Chondrocyte (in vitro differentiated cells): ENCODE data around the gene PER3. TPM values are rescaled to one million over a fixed set of nuclear protein-coding genes. Genes with fewer than 3 reads are reported as not detected.
"Not testable (repeated sequence)": the region's sequence is repeated elsewhere in the genome, so short reads cannot be mapped to it uniquely, and the experiment has no call there.

ENCODE experiments used
- DNase-seq: peaks from one replicate; pipeline ENCODE4 v3.0.0; 2021; ENCODE audit warnings: mixed read lengths, low spot score
- H3K27ac Mint-ChIP-seq: one replicate; pipeline ENCODE4 v1.8.0; 2021; ENCODE audit warnings: mild to moderate bottlenecking, moderate library complexity, mixed read lengths; ENCODE audit not compliant: unreplicated experiment
- H3K27me3 Mint-ChIP-seq: 2 replicates; pipeline ENCODE4 v1.8.0; 2021; ENCODE audit warnings: low read depth, mixed read lengths
- H3K36me3 Mint-ChIP-seq: 2 replicates; pipeline ENCODE4 v1.8.0; 2021; ENCODE audit warnings: low read depth, mixed read lengths
- H3K4me1 Mint-ChIP-seq: 2 replicates; pipeline ENCODE4 v1.8.0; 2021; ENCODE audit warnings: low read depth, mild to moderate bottlenecking, mixed read lengths
- H3K4me3 Mint-ChIP-seq: one replicate; pipeline ENCODE4 v1.8.0; 2021; ENCODE audit warnings: mild to moderate bottlenecking, moderate library complexity, mixed read lengths; ENCODE audit not compliant: unreplicated experiment
- H3K9me3 Mint-ChIP-seq: 2 replicates; pipeline ENCODE4 v1.8.0; 2021; ENCODE audit warnings: low read depth, mixed read lengths
- total RNA-seq: library from RNA; stranded (reverse); gene quantifications from 3 replicates; pipeline ENCODE4 v1.2.1, GENCODE V29; 2021
- TF ChIP-seq, protein P1 (sequence below): fragments of 200-600 bp; sonication (generic); IDR thresholded peaks from 2 replicates; pipeline ENCODE4 v1.5.0; 2021; ENCODE audit warnings: antibody characterized with exemption, mild to moderate bottlenecking, moderate library complexity

PER3 gene
- total RNA-seq, 1 donor from 2014 or later = 4.2 TPM

DNA sequence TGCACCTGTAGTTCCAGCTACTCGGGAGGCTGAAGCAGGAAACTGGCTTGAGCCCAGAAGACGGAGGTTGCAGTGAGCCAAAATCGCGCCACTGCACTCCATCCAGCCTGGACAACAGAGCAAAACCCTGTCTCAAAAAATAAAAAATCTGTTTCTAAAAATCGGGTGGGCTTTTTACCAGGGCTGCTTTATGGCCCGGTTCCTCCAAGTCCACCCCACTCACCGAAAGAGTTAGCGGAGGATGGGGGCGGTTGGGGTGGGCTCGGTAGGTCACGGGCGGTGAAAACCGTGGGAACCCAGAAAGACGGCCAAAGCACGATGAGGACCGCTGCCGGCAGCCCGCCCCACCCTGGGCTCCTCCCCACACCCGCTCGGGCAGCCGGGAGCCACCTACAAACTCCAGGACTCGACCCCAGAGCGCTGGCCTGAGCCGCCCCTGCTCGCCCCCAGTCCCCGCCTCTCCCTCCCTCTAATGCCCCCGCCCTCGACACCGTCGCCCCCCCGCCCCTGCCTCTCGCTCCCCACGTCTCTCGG lies 846 bp upstream of the PER3 start:
- Mint-ChIP-seq H3K4me1 (peaks cover 12% of the 10 kb centered on the region), H3K36me3 (peaks cover 6% of the 10 kb centered on the region), H3K9me3 (no peaks in the 10 kb centered on the region), H3K4me3 (peak overlapping the region; percentile 76), H3K27ac (peak overlapping the region; percentile 90), H3K27me3 (no peaks in the 10 kb centered on the region)
- TF ChIP-seq, protein P1, sequence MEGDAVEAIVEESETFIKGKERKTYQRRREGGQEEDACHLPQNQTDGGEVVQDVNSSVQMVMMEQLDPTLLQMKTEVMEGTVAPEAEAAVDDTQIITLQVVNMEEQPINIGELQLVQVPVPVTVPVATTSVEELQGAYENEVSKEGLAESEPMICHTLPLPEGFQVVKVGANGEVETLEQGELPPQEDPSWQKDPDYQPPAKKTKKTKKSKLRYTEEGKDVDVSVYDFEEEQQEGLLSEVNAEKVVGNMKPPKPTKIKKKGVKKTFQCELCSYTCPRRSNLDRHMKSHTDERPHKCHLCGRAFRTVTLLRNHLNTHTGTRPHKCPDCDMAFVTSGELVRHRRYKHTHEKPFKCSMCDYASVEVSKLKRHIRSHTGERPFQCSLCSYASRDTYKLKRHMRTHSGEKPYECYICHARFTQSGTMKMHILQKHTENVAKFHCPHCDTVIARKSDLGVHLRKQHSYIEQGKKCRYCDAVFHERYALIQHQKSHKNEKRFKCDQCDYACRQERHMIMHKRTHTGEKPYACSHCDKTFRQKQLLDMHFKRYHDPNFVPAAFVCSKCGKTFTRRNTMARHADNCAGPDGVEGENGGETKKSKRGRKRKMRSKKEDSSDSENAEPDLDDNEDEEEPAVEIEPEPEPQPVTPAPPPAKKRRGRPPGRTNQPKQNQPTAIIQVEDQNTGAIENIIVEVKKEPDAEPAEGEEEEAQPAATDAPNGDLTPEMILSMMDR = no peak
- DNase-seq = no peak

DNA sequence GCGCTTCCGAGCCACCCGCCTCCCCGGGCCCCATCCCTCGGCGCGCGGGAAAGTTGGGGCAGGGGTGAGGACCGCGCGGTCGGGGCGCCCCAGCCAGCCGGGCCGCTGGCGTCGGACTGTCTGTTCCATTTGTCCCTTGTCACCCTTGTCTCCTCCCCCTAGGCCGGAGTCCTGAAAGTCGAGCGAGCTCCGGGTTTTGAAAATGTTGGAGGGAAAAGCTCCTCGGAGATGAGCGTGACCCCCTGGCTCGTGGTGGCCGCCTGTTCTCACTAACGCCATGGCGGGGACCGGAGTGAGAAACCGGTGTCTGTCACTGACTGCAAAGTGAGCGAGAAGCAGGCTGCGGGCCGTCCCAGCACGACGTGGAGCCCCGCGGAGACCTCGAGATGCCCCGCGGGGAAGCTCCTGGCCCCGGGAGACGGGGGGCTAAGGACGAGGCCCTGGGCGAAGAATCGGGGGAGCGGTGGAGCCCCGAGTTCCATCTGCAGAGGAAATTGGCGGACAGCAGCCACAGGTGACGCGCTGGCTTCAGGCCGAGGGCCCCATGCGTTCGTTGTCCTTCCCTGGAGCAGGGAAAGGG lies 491 bp downstream of the PER3 start:
- TF ChIP-seq, protein P1 = no peak
- no peaks in the 10 kb centered on the region for H3K27me3 Mint-ChIP-seq
- H3K9me3 Mint-ChIP-seq = no peaks in the 10 kb centered on the region
- peaks cover 4% of the 10 kb centered on the region for H3K36me3 Mint-ChIP-seq
- H3K27ac Mint-ChIP-seq = no peak overlapping the region
- peak overlapping the region; percentile 22 for H3K4me3 Mint-ChIP-seq
- DNase-seq = no peak
- peaks cover 12% of the 10 kb centered on the region for H3K4me1 Mint-ChIP-seq

DNA sequence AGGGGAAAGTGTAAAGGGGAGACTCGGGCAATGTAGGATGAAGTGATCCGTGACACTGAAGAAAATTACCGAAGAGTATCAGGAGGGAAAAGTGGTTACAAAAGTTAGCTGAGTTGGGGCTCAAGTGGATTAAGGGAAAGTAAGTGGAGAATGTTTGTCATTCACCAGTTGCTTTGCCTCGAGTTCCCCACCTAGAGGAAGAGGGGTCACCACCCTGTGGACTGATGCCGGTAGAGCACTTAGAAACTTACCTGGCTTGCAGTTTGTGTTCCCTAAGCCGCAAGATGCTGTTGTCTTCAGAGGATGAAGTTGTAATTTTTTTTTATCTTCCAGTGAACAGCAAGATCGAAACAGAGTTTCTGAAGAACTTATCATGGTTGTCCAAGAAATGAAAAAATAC lies 1.0 kb downstream of the PER3 start:
- peaks cover 2% of the 10 kb centered on the region for H3K36me3 Mint-ChIP-seq

DNA sequence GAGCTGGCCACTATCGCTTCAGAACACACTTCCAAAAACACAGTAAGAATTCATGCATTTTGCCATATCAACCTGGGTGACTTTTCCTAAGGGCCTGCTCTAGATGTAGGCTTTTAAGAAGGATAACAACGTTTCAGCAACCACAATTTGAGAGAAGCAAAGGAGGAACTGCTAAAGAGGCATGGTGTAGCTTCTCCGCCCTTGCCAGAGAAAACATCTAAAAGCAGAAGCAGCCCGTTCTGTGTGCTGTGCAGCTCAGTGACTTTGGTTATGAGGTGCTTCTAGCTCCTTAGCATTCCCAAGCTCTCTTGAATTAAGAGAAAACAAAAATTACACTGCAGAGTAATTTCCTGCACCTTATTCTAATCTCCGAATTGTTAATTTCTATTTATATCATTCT lies 2.7 kb downstream of the PER3 start:
- DNase-seq = no peak
- H3K27me3 Mint-ChIP-seq = no peaks in the 10 kb centered on the region
- H3K27ac Mint-ChIP-seq = no peak overlapping the region
- H3K36me3 Mint-ChIP-seq = peaks cover 5% of the 10 kb centered on the region
- no peak overlapping the region for H3K4me3 Mint-ChIP-seq
- peaks cover 2% of the 10 kb centered on the region for H3K9me3 Mint-ChIP-seq
- H3K4me1 Mint-ChIP-seq = peaks cover 12% of the 10 kb centered on the region
- TF ChIP-seq, protein P1 = no peak

More for the DNA sequence above, 1.0 kb downstream of the PER3 start:
- no peak for DNase-seq
- TF ChIP-seq, protein P1 = no peak
- H3K9me3 Mint-ChIP-seq = no peaks in the 10 kb centered on the region
- H3K4me3 Mint-ChIP-seq = no peak overlapping the region
- H3K27ac Mint-ChIP-seq = peak overlapping the region; percentile 33
- H3K4me1 Mint-ChIP-seq = peaks cover 12% of the 10 kb centered on the region
- H3K27me3 Mint-ChIP-seq = no peaks in the 10 kb centered on the region

DNA sequence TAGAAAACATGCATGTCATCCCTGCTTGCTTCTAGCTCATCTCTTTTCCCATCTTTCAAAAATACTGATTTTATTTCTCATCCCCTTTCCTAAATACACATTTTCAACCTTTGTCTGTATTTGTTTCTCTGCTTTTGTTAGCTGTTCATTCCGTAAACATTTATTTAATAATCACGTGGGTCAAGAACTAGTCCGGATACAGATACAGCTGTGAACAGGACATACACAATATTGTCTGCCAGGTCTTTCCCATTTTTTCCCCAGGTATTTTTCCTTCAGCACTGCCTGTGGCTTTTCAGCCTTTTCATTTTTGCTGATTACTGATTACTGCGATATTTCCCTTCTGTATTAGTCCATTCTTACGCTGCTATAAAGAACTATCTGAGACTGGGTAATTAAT lies 5.7 kb downstream of the PER3 start:
- Mint-ChIP-seq H3K4me3 (no peak overlapping the region), H3K36me3 (peaks cover 7% of the 10 kb centered on the region), H3K27ac (no peak overlapping the region), H3K4me1 (peaks cover 2% of the 10 kb centered on the region), H3K27me3 (no peaks in the 10 kb centered on the region), H3K9me3 (peaks cover 2% of the 10 kb centered on the region)
- TF ChIP-seq, protein P1 = no peak
- DNase-seq = no peak

DNA sequence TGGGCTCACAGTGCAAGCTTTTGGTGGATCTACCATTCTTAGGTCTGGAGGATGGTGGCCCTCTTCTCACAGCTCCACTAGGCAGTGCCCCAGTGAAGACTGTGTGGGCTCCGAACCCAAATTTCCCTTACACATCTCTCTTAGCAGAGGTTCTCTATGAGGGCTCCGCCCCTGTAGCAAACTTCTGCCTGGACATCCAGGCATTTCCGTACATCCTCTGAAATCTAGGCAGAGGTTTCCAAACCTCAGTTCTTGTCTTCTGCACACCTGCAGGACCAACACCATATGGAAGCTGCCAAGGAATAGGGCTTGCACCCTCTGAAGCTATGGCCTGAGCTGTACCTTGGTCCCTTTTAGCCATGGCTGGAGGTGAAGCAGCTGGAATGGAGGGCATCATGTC lies 6.9 kb downstream of the PER3 start:
- not testable (repeated sequence) for H3K27ac Mint-ChIP-seq, H3K36me3 Mint-ChIP-seq, H3K9me3 Mint-ChIP-seq, H3K4me3 Mint-ChIP-seq, H3K27me3 Mint-ChIP-seq, H3K4me1 Mint-ChIP-seq, DNase-seq
